Gastrocnemius medialis (tissue), 4 donors: ENCODE data around the gene DOCK8.

ENCODE experiments used
- CTCF ChIP-seq, 5 experiments: fragments of 450-650 bp in 3 of 5; fragments of 200-600 bp in 2 of 5; sonication (generic) in 2 of 5; IDR thresholded peaks in 4 of 5; conservative IDR thresholded peaks in 1 of 5; 1 replicate in 4 of 5; 2 replicates in 1 of 5; pipeline ENCODE4 v1.5.1; 2016 to 2019; ENCODE audit warnings: antibody characterized with exemption in 5 of 5, mild to moderate bottlenecking in 3 of 5, moderate library complexity in 3 of 5
- POLR2A ChIP-seq, 2 donors: fragments of 450-650 bp; IDR thresholded peaks; one replicate each; pipeline ENCODE4 v1.6.1; 2017; ENCODE audit warnings: antibody characterized with exemption in 2 of 2, mild to moderate bottlenecking in 2 of 2, moderate library complexity in 2 of 2

GRCh38 chr9:462606-463005 lies 247.9 kb downstream of the DOCK8 start:
- TF ChIP-seq CTCF (IDR thresholded peaks at IDR 0.05 in 4 of 5, conservative IDR thresholded peaks at IDR 0.05 in 1 of 5) (no peak), POLR2A (IDR thresholded peaks at IDR 0.05) (no peak)
